Measurements from ENCODE around the gene STXBP6. TPM values are rescaled to one million over a fixed set of nuclear protein-coding genes. Genes with fewer than 3 reads are reported as not detected.

Gene STXBP6
- polyA plus RNA-seq, 1 donor (not counting 4 experiments of a cell fraction or from before 2014, with no cell fraction given): 1.4 TPM

- no peak overlapping the region for H3K9ac ChIP-seq (ENCODE audit: control insufficient read depth, extremely low read depth, insufficient read depth, low read length)
- H3K4me3 ChIP-seq (ENCODE audit: control insufficient read depth in 2 of 3, extremely low read depth in 1 of 3, insufficient read depth in 2 of 3, low read depth in 1 of 3, low read length in 3 of 3): no peak overlapping the region
- H3K36me3 ChIP-seq (ENCODE audit: control insufficient read depth in 2 of 2, extremely low read depth in 1 of 2, insufficient read depth in 2 of 2, low read length in 2 of 2): no peaks in the 10 kb centered on the region
- no peaks in the 10 kb centered on the region for H4K20me1 ChIP-seq (ENCODE audit: control insufficient read depth, extremely low read depth, insufficient read depth, low read length)
- no peak overlapping the region for H3K27ac ChIP-seq (ENCODE audit: control insufficient read depth, insufficient read depth, low read length)
- dilution Hi-C loops (cut with MboI; ENCODE audit: extremely low pct_ligation_motif_present, low sequenced_read_pairs): no loop called here
- peaks cover 6% of the 10 kb centered on the region for H3K4me1 ChIP-seq (ENCODE audit: control insufficient read depth, extremely low read depth, insufficient read depth, low read length)
- no peaks in the 10 kb centered on the region for H3K9me3 ChIP-seq (ENCODE audit: control insufficient read depth, low read depth, low read length)
- no peak for DNase-seq (ENCODE audit: low read depth, low spot score)
- H3K4me2 ChIP-seq (ENCODE audit: control insufficient read depth, extremely low read depth, insufficient read depth, low read depth, low read length): no peak overlapping the region
- TF ChIP-seq CTCF (optimal IDR thresholded peaks at IDR 0.05 in 1 of 3, IDR thresholded peaks at IDR 0.05 in 1 of 3, conservative IDR thresholded peaks at IDR 0.05 in 1 of 3; ENCODE audit: extremely low read depth in 1 of 3, insufficient read depth in 2 of 3, low read length in 3 of 3): no peak
- no peak for TF ChIP-seq EZH2 (IDR thresholded peaks at IDR 0.05; ENCODE audit: low read length)
- no peaks in the 10 kb centered on the region for H3K79me2 ChIP-seq (ENCODE audit: control insufficient read depth, insufficient read depth, low read length)
- H3K9me1 ChIP-seq (ENCODE audit: control insufficient read depth, extremely low read depth, insufficient read depth, low read length): no peaks in the 10 kb centered on the region
- no peak overlapping the region for H2AFZ ChIP-seq (ENCODE audit: control insufficient read depth, low read length)
- H3K27me3 ChIP-seq (ENCODE audit: control insufficient read depth, extremely low read depth, insufficient read depth, low read length): no peaks in the 10 kb centered on the region
- FAIRE-seq: no peak
Observed at GRCh38 chr14:25086821-25087396, 37.0 kb upstream of the STXBP6 start.

DNA sequence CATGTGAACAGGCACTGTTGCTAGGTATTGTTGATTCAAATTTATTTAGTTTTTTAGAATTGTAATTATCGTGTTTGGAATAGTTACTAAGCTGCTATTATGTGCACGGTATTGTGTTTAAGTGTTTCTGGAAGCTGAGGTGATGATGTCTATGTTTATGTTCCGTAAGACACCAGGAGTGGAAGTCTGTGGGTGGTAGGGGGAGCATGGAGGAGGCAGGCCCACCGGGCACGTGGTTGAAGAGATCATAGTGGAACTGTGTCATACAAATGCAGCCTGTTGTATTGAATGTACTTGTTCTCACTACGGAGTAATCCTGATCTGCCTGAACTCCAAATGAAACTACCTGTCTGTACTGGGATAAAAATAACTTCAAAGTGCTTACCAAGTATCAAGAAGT, 36.1 kb upstream of the STXBP6 start:
- H3K4me2 ChIP-seq (ENCODE audit: control insufficient read depth, extremely low read depth, insufficient read depth, low read depth, low read length): no peak overlapping the region
- H3K36me3 ChIP-seq (ENCODE audit: control insufficient read depth in 2 of 2, extremely low read depth in 1 of 2, insufficient read depth in 2 of 2, low read length in 2 of 2): no peaks in the 10 kb centered on the region
- DNase-seq (ENCODE audit: low read depth, low spot score) (no peak), FAIRE-seq (no peak)
- no peak overlapping the region for H3K9ac ChIP-seq (ENCODE audit: control insufficient read depth, extremely low read depth, insufficient read depth, low read length)
- H3K79me2 ChIP-seq (ENCODE audit: control insufficient read depth, insufficient read depth, low read length): no peaks in the 10 kb centered on the region
- H3K27me3 ChIP-seq (ENCODE audit: control insufficient read depth, extremely low read depth, insufficient read depth, low read length): no peaks in the 10 kb centered on the region
- H3K9me3 ChIP-seq (ENCODE audit: control insufficient read depth, low read depth, low read length): no peaks in the 10 kb centered on the region
- dilution Hi-C loops (cut with MboI; ENCODE audit: extremely low pct_ligation_motif_present, low sequenced_read_pairs): no loop called here
- H3K4me1 ChIP-seq (ENCODE audit: control insufficient read depth, extremely low read depth, insufficient read depth, low read length): peaks cover 4% of the 10 kb centered on the region
- peak overlapping the region; percentile 41 for H2AFZ ChIP-seq (ENCODE audit: control insufficient read depth, low read length)
- no peak overlapping the region for H3K4me3 ChIP-seq (ENCODE audit: control insufficient read depth in 2 of 3, extremely low read depth in 1 of 3, insufficient read depth in 2 of 3, low read depth in 1 of 3, low read length in 3 of 3)
- H3K27ac ChIP-seq (ENCODE audit: control insufficient read depth, insufficient read depth, low read length): no peak overlapping the region
- H3K9me1 ChIP-seq (ENCODE audit: control insufficient read depth, extremely low read depth, insufficient read depth, low read length): no peaks in the 10 kb centered on the region
- H4K20me1 ChIP-seq (ENCODE audit: control insufficient read depth, extremely low read depth, insufficient read depth, low read length): no peaks in the 10 kb centered on the region
- TF ChIP-seq CTCF (optimal IDR thresholded peaks at IDR 0.05 in 1 of 3, IDR thresholded peaks at IDR 0.05 in 1 of 3, conservative IDR thresholded peaks at IDR 0.05 in 1 of 3; ENCODE audit: extremely low read depth in 1 of 3, insufficient read depth in 2 of 3, low read length in 3 of 3) (no peak), EZH2 (IDR thresholded peaks at IDR 0.05; ENCODE audit: low read length) (no peak)
